GM12875 (cell line): ENCODE results near the gene APOM.
A peak's percentile ranks its signal among the peaks of the same experiment; 100 is the strongest.

Experiments used
- H3K4me3 ChIP-seq: one replicate; pipeline ENCODE4 v1.5.1; 2011; ENCODE audit warnings: low read depth, low read length, control low read depth
- CTCF ChIP-seq: IDR thresholded peaks from 2 replicates; pipeline ENCODE4 v1.5.1; 2011; ENCODE audit warnings: low read depth, mild to moderate bottlenecking, control low read depth, inconsistent platforms, low read length, moderate library complexity, borderline replicate concordance; ENCODE audit not compliant: insufficient read depth

The APOM gene

GRCh38 chr6:31659649-31660380 is 4.1 kb downstream of the APOM start:
- no peak for TF ChIP-seq CTCF
- H3K4me3 ChIP-seq, result peak overlapping the region; percentile 61

GRCh38 chr6:31660381-31661261 is 4.9 kb downstream of the APOM start, which contains the start of gene C6orf47:
Gene C6orf47, minus strand, starts transcription at chr6:31660778. Its CDS starts 831 bp downstream, at chr6:31659947.
- no peak for TF ChIP-seq CTCF
- H3K4me3 ChIP-seq, result peak within 1 kb of the TSS; percentile 61

- TF ChIP-seq CTCF, result no peak
- no peak overlapping the region for H3K4me3 ChIP-seq
Observed at GRCh38 chr6:31661262-31662123, 5.8 kb downstream of the APOM start.

- TF ChIP-seq CTCF, result no peak
- no peak overlapping the region for H3K4me3 ChIP-seq
Observed at GRCh38 chr6:31662124-31662723, 6.5 kb downstream of the APOM start.

- no peak for TF ChIP-seq CTCF
- no peak overlapping the region for H3K4me3 ChIP-seq
Observed at GRCh38 chr6:31663126-31663960, 7.6 kb downstream of the APOM start.
